IMR-90 (cell line): Measurements from ENCODE around the gene ATRN.

ENCODE experiments used
- BHLHE40 ChIP-seq: fragments of 150-350 bp; IDR thresholded peaks from 2 replicates; pipeline ENCODE4 v1.6.1; 2016; ENCODE audit warnings: mild to moderate bottlenecking, low read depth, low read length
- CEBPB ChIP-seq: IDR thresholded peaks from 2 replicates; pipeline ENCODE4 v1.6.1; 2012; ENCODE audit warnings: low read depth, low read length, improper control_type of control experiment
- MAFK ChIP-seq: IDR thresholded peaks from 2 replicates; pipeline ENCODE4 v1.6.1; 2012; ENCODE audit warnings: low read depth, low read length, improper control_type of control experiment
- MAZ ChIP-seq: IDR thresholded peaks from 2 replicates; pipeline ENCODE4 v1.6.1; 2012; ENCODE audit warnings: low read depth, mild to moderate bottlenecking, low read length, improper control_type of control experiment, moderate library complexity, borderline replicate concordance
- MXI1 ChIP-seq: IDR thresholded peaks from 2 replicates; pipeline ENCODE4 v1.6.1; 2012; ENCODE audit warnings: low read depth, mild to moderate bottlenecking, low read length, moderate library complexity, borderline replicate concordance
- NFE2L2 ChIP-seq: fragments of 150-350 bp; IDR thresholded peaks from 2 replicates; pipeline ENCODE4 v1.6.1; 2016; ENCODE audit warnings: low read depth, mild to moderate bottlenecking, low read length
- POLR2A ChIP-seq: IDR thresholded peaks from 2 replicates; pipeline ENCODE4 v1.6.1; 2012; ENCODE audit warnings: mild to moderate bottlenecking, low read depth, low read length
- RAD21 ChIP-seq: IDR thresholded peaks from 2 replicates; pipeline ENCODE4 v1.6.1; 2012; ENCODE audit warnings: low read length, improper control_type of control experiment
- RCOR1 ChIP-seq: IDR thresholded peaks from 2 replicates; pipeline ENCODE4 v1.6.1; 2012; ENCODE audit warnings: mild to moderate bottlenecking, low read length, improper control_type of control experiment; ENCODE audit not compliant: insufficient replicate concordance
- RFX5 ChIP-seq: IDR thresholded peaks from 2 replicates; pipeline ENCODE4 v1.8.0; 2012; ENCODE audit warnings: low read depth, mild to moderate bottlenecking, low read length, moderate library complexity
- SMC3 ChIP-seq: fragments of 150-350 bp; IDR thresholded peaks from 2 replicates; pipeline ENCODE4 v1.6.1; 2016; ENCODE audit warnings: low read depth, mild to moderate bottlenecking, antibody characterized with exemption, low read length, moderate library complexity
- TF ChIP-seq, protein P1 (sequence below): conservative IDR thresholded peaks from 2 replicates; pipeline ENCODE4 v1.5.1; 2012; ENCODE audit warnings: mild to moderate bottlenecking, low read depth, low read length, improper control_type of control experiment
- TF ChIP-seq, protein P2 (sequence below): fragments of 150-350 bp; IDR thresholded peaks from 2 replicates; pipeline ENCODE4 v1.6.1; 2016; ENCODE audit warnings: low read depth, mild to moderate bottlenecking, low read length, moderate library complexity, borderline replicate concordance
- TF ChIP-seq, protein P3 (sequence below): fragments of 150-350 bp; IDR thresholded peaks from 2 replicates; pipeline ENCODE4 v1.6.1; 2017; ENCODE audit warnings: mild to moderate bottlenecking, antibody characterized with exemption, low read length, low read depth

DNA sequence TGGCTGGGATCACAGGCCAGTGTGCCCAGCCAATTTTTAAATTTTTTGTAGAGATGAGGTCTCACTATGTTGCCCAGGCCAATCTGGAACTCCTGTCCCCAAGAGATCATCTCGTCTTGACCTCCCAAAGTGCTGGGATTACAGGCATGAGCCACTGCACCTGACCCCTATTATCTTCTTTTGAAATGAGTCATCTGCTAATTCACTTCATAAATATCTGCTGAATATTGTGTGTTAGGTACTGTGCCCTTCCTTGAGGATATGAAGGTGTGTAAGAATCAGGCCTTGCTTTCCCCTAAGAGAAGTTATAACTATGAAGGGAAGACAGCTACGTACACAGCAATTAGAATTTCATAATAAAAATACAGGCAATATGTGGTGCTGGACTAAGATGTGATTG, 8.2 kb downstream of the ATRN start:
- TF ChIP-seq, protein P1, sequence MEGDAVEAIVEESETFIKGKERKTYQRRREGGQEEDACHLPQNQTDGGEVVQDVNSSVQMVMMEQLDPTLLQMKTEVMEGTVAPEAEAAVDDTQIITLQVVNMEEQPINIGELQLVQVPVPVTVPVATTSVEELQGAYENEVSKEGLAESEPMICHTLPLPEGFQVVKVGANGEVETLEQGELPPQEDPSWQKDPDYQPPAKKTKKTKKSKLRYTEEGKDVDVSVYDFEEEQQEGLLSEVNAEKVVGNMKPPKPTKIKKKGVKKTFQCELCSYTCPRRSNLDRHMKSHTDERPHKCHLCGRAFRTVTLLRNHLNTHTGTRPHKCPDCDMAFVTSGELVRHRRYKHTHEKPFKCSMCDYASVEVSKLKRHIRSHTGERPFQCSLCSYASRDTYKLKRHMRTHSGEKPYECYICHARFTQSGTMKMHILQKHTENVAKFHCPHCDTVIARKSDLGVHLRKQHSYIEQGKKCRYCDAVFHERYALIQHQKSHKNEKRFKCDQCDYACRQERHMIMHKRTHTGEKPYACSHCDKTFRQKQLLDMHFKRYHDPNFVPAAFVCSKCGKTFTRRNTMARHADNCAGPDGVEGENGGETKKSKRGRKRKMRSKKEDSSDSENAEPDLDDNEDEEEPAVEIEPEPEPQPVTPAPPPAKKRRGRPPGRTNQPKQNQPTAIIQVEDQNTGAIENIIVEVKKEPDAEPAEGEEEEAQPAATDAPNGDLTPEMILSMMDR = no peak
- TF ChIP-seq POLR2A = no peak
- no peak for TF ChIP-seq RFX5
- TF ChIP-seq SMC3 = no peak
- TF ChIP-seq CEBPB = no peak
- no peak for TF ChIP-seq MAZ
- no peak for TF ChIP-seq RCOR1
- TF ChIP-seq RAD21 = no peak
- no peak for TF ChIP-seq BHLHE40
- no peak for TF ChIP-seq NFE2L2
- TF ChIP-seq, protein P2, sequence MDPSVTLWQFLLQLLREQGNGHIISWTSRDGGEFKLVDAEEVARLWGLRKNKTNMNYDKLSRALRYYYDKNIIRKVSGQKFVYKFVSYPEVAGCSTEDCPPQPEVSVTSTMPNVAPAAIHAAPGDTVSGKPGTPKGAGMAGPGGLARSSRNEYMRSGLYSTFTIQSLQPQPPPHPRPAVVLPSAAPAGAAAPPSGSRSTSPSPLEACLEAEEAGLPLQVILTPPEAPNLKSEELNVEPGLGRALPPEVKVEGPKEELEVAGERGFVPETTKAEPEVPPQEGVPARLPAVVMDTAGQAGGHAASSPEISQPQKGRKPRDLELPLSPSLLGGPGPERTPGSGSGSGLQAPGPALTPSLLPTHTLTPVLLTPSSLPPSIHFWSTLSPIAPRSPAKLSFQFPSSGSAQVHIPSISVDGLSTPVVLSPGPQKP = no peak
- TF ChIP-seq MAFK = no peak
- no peak for TF ChIP-seq MXI1
- TF ChIP-seq, protein P3, sequence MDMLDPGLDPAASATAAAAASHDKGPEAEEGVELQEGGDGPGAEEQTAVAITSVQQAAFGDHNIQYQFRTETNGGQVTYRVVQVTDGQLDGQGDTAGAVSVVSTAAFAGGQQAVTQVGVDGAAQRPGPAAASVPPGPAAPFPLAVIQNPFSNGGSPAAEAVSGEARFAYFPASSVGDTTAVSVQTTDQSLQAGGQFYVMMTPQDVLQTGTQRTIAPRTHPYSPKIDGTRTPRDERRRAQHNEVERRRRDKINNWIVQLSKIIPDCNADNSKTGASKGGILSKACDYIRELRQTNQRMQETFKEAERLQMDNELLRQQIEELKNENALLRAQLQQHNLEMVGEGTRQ = no peak
